ENCODE measurements around the gene ZNF70. TPM values are rescaled to one million over a fixed set of nuclear protein-coding genes. Genes with fewer than 3 reads are reported as not detected.

The ZNF70 gene
- total RNA-seq, 1 experiment from 2014 or later: 2.9 TPM

DNA sequence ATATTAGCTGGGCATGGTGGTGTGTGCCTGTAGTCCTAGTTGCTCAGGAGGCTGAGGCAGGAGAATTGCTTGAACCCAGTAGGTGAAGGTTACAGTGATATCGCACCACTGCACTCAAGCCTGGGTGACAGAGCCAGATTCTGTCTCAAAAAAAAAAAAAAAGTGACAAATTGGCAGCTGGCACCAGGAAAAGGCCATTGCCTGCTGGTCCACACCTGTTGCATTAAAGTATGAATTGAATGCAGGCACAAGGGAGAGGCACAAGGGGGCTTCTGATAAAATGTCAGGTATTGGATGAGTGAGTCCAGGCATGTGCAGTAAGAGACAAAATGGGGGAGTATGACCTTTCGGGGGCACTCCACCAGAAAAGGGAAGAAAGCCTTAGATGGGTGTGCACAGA lies 28.2 kb downstream of the ZNF70 start:
- Histone ChIP-seq H3K9me3 (ENCODE audit: insufficient read depth, low read depth) (no peaks in the 10 kb centered on the region), H2AFZ (no peak overlapping the region), H3K4me3 (no peak overlapping the region), H3K9me2 (ENCODE audit: insufficient read depth) (no peaks in the 10 kb centered on the region), H3K4me2 (no peak overlapping the region), H3K79me2 (ENCODE audit: low read depth) (no peaks in the 10 kb centered on the region), H4K20me1 (ENCODE audit: insufficient read depth) (no peaks in the 10 kb centered on the region), H3K4me1 (replicated peaks; ENCODE audit: insufficient read depth) (peaks cover 20% of the 10 kb centered on the region), H3K27me3 (ENCODE audit: insufficient read depth, low read depth) (no peaks in the 10 kb centered on the region), H3K36me3 (ENCODE audit: low read depth) (no peaks in the 10 kb centered on the region), H3K27ac (no peak overlapping the region), H3F3A (ENCODE audit: insufficient read depth, low read depth) (peaks cover 16% of the 10 kb centered on the region)
- intact Hi-C loops (cut with micrococcal nuclease; ENCODE audit: unreplicated experiment): no loop called here
- DNase-seq: no peak
- BruUV-seq (replicated peaks): no TSS peak
- POLR2A ChIA-PET (ENCODE audit: unreplicated experiment): no interaction called here
- TF ChIP-seq, protein P1, sequence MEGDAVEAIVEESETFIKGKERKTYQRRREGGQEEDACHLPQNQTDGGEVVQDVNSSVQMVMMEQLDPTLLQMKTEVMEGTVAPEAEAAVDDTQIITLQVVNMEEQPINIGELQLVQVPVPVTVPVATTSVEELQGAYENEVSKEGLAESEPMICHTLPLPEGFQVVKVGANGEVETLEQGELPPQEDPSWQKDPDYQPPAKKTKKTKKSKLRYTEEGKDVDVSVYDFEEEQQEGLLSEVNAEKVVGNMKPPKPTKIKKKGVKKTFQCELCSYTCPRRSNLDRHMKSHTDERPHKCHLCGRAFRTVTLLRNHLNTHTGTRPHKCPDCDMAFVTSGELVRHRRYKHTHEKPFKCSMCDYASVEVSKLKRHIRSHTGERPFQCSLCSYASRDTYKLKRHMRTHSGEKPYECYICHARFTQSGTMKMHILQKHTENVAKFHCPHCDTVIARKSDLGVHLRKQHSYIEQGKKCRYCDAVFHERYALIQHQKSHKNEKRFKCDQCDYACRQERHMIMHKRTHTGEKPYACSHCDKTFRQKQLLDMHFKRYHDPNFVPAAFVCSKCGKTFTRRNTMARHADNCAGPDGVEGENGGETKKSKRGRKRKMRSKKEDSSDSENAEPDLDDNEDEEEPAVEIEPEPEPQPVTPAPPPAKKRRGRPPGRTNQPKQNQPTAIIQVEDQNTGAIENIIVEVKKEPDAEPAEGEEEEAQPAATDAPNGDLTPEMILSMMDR (conservative IDR thresholded peaks at IDR 0.05): no peak
- no peak for TF ChIP-seq EZH2 (IDR thresholded peaks at IDR 0.05; ENCODE audit: low read depth)
- CTCF ChIA-PET: no interaction called here

DNA sequence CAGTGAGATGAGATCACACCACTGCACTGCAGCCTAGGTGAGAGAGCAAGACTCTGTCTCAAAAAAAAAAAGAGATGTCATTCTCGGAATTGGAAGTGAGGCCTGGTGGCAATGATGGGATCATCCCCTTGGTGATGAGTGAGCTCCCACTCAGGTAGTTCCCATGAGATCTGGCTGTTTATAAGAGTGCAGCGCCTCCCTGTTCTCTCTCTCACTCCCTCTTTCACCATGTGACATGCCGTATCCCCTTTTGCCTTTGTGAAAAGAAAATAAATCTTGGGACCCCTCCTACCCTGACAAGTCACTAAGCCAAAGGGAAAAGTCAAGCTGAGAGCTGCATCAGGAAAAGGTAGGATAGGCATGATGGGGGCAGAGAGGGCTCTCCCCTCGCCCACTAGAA lies 28.8 kb downstream of the ZNF70 start:
- Histone ChIP-seq H3K4me2 (no peak overlapping the region), H3K9me2 (ENCODE audit: insufficient read depth) (no peaks in the 10 kb centered on the region), H3K79me2 (ENCODE audit: low read depth) (no peaks in the 10 kb centered on the region), H2AFZ (no peak overlapping the region), H4K20me1 (ENCODE audit: insufficient read depth) (no peaks in the 10 kb centered on the region), H3K36me3 (ENCODE audit: low read depth) (no peaks in the 10 kb centered on the region), H3K27ac (no peak overlapping the region), H3K4me1 (replicated peaks; ENCODE audit: insufficient read depth) (peaks cover 23% of the 10 kb centered on the region), H3K27me3 (ENCODE audit: insufficient read depth, low read depth) (no peaks in the 10 kb centered on the region), H3F3A (ENCODE audit: insufficient read depth, low read depth) (peaks cover 16% of the 10 kb centered on the region), H3K4me3 (no peak overlapping the region), H3K9me3 (ENCODE audit: insufficient read depth, low read depth) (no peaks in the 10 kb centered on the region)
- no TSS peak for BruUV-seq (replicated peaks)
- intact Hi-C loops (cut with micrococcal nuclease; ENCODE audit: unreplicated experiment): no loop called here
- CTCF ChIA-PET: interaction anchor here (0.6 kb wide), 1 partner anchor 165 kb away, joined by 3 read pairs; no protein-coding TSS in a partner anchor
- POLR2A ChIA-PET (ENCODE audit: unreplicated experiment): interaction anchor here (0.6 kb wide), 1 partner anchor 11 kb away, joined by 3 read pairs; no protein-coding TSS in a partner anchor
- no peak for DNase-seq
- no peak for TF ChIP-seq EZH2 (IDR thresholded peaks at IDR 0.05; ENCODE audit: low read depth)
- TF ChIP-seq, protein P1 (conservative IDR thresholded peaks at IDR 0.05): no peak

- no peak overlapping the region for H2AFZ ChIP-seq
- H3F3A ChIP-seq (ENCODE audit: insufficient read depth, low read depth): peaks cover 16% of the 10 kb centered on the region
- no peak overlapping the region for H3K27ac ChIP-seq
- H3K9me3 ChIP-seq (ENCODE audit: insufficient read depth, low read depth): no peaks in the 10 kb centered on the region
- TF ChIP-seq EZH2 (IDR thresholded peaks at IDR 0.05; ENCODE audit: low read depth): no peak
- TF ChIP-seq, protein P1 (conservative IDR thresholded peaks at IDR 0.05): no peak
- CTCF ChIA-PET: no interaction called here
- H3K4me1 ChIP-seq (replicated peaks; ENCODE audit: insufficient read depth): peaks cover 23% of the 10 kb centered on the region
- no peaks in the 10 kb centered on the region for H3K36me3 ChIP-seq (ENCODE audit: low read depth)
- DNase-seq: no peak
- peaks cover 10% of the 10 kb centered on the region for H3K79me2 ChIP-seq (ENCODE audit: low read depth)
- BruUV-seq (replicated peaks): no TSS peak
- no peaks in the 10 kb centered on the region for H4K20me1 ChIP-seq (ENCODE audit: insufficient read depth)
- no peaks in the 10 kb centered on the region for H3K27me3 ChIP-seq (ENCODE audit: insufficient read depth, low read depth)
- no peak overlapping the region for H3K4me3 ChIP-seq
- H3K4me2 ChIP-seq: no peak overlapping the region
- intact Hi-C loops (cut with micrococcal nuclease; ENCODE audit: unreplicated experiment): no loop called here
- H3K9me2 ChIP-seq (ENCODE audit: insufficient read depth): no peaks in the 10 kb centered on the region
- POLR2A ChIA-PET (ENCODE audit: unreplicated experiment): no interaction called here
These were observed 30.1 kb downstream of the ZNF70 start for GRCh38 chr22:23720855-23721254.

Measured in PC-9 (cell line).